Medulla oblongata (tissue), 1 donor: ENCODE results near the gene YKT6.
"Not testable (repeated sequence)": the region's sequence is repeated elsewhere in the genome, so short reads cannot be mapped to it uniquely, and the experiment has no call there.

Experiments used
- DNase-seq: peaks from one replicate; pipeline ENCODE4 v3.0.0-alpha.2; 2015; ENCODE audit errors: extremely low spot score

The YKT6 gene

DNA sequence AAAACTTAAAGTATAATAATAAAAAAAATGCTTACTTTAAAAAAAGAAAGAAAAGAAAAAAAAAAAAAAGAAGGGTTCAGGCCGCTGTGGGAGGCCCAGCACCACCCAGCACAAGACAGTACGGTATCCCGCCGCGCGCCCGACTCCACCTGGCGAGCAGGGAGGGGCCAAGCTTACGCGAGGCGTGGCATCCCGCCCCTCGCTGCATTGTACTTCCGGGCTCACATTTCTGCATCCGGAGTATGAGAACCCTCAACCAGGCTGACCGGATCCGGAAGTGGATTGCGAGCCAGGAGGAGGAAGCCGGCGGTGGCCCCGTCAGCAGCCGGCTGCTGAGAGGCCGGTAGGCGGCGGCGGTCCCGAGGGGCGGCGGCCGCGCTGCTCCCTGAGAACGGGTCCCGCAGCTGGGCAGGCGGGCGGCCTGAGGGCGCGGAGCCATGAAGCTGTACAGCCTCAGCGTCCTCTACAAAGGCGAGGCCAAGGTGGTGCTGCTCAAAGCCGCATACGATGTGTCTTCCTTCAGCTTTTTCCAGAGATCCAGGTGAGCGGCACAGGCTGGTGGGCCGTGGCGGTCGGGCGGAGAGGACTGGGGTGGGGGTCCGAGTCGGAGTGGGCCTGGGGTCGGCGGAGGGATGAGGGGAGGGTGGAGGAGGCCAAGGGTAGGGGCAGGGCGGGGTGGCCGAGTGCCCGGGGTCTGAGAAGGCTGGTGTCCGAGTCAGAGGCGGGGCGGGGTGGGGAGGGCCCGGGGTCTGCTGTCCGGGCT is at the start of gene YKT6:
TSS of gene YKT6 (plus strand) at position 280 of the 763 bp plus-strand sequence. CDS start at position 438, 158 bp downstream.
- DNase-seq: peak; percentile 97

DNA sequence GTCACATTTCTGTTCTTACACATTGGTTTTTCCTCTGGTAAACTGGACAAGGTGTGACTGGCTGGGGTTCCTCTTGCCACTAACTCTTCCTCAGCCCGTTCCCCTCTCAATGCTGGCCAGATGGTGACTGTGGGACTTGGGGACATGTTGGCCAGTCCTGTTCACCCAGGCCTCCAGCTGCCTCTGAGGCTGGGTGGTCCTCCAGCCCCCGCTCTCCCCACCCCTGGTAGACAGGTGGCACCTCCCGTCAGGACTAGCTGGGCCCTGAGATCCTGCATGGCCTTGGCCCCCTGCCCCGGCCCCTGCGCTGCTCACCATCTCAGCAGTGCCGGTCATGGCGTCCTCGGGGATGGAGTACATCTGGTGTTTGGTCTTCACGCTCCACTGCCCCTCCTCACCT is 48.8 kb upstream of the YKT6 start:
- DNase-seq: no peak

DNA sequence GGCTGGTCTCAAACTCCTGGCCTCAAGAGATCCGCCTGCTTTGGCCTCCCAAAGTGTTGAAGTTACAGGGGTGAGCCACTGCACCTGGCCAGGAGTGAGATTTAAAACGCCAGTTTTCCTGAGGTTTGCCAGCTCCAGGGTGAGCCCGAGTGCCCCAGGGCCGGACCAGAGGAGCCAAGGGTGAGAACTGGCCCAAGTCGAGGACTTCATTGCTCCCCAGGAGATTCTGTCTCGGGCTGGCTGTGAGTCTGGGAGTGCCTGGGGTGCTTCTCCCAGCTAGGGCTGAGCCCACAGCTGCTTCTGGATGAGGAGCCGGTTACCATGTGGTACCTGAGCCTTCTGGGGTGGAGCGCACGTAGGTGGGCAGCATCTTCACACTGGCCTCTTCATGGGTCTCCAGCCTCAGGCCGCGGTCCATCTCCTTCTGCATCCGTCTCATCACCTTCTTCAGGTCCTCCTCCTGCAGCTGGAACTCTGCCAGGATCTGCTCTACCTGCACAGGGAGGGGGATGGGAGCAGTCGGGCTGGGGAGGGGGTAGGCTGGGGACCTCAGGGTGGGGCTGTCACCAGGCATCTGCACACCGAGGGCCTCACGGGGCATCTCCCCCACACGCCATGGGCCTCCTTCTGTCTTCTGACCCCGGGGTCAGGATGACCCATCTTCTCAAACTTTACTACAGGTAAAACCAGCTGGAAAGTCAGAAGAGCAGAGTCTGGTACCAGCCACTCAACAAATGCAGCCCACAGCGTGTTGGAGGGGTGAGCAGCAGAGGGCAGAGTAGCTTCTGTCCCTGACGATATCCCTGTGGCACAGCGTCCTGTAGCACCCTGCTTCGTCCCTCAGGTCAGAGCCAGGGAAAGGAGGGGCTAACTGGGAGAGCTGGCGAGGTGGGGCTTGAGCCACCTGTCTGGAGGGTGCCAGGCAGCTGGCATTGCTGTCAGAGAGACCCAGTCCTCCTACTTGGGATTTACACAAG is 47.5 kb upstream of the YKT6 start:
- DNase-seq: no peak

DNA sequence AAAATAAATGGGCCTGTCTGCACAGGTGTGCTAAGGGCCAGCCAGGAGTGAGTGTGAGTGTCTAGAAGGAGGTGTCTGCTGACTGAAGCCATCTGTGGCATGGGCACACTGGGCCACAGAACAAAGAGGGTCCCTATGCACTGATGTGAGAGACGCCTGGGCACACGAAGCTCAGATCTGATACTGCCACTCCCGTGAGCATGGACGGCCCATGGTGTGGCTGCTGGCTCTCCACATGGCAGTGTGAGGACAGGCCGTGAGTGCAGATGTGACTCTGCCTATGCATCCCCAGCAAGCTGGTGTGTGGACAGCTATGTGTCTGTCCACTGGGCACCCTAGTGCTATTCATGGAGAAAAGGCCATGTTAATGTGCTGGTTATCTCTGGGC is 46.8 kb upstream of the YKT6 start:
- no peak for DNase-seq

DNA sequence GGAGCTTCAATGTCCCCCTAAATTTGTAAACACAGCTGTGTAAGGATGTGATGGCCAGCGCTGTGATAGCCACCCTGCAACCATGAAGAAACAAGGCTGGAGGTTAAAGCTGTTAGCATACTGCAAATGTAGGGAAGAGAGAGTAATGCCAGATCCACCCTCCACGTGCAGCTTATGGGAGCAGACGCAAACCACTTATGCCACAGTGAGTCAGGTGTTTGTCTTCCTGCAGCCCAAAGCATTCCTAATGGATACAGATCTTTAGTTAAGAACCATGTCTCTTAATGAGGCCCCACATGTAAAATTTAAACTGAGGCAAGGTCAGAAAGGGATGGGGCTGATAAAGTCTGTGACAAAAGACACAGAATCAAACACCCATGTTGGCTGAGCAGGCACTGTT is 46.1 kb upstream of the YKT6 start:
- DNase-seq: no peak

DNA sequence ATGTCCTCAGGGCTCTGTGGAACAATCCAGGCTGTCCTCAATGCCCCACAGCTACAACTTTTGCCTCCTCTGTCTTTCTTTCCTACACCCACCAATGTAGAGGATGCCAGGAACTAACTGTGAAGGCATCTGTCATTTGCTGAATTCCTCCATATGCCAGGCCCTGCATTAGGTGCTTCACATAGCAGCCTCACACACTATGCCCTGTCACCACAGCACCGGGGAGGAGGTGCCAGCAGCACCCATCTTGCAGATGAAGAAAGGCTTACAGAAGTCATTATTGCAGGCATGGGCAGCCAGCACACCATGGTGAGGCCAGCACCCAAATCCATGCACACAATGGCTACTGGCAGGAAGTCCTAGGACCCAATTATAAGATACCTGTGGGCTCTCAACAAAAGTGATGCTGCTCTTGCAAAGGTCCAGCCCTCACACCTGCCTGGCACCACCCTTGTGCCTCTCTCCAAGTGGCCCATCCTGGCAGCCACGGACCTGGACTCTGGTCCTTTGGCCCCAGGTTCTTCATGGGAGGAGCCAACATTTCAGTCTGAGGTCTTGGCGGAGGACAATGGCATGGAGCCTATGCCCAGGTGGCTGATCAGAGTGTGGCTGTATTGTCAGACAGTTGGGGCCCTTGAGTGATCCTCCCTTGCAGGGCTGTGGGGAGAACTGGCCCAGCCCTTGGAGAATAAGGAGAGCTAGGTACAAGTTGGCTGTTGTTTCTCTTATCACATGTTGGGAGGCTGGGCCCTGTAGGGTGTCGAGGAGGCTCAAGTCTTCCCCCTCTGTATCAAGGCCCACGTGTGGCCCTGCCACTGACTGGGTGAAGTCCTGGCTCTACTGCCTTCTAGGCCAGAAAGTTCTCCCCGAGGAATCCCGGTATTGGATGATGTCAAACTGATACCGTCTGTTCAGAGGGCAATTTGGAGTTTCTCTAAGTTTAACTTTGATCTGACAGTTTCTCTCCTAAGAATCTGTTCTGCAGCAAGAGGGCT is 45.3 kb upstream of the YKT6 start:
- no peak for DNase-seq

DNA sequence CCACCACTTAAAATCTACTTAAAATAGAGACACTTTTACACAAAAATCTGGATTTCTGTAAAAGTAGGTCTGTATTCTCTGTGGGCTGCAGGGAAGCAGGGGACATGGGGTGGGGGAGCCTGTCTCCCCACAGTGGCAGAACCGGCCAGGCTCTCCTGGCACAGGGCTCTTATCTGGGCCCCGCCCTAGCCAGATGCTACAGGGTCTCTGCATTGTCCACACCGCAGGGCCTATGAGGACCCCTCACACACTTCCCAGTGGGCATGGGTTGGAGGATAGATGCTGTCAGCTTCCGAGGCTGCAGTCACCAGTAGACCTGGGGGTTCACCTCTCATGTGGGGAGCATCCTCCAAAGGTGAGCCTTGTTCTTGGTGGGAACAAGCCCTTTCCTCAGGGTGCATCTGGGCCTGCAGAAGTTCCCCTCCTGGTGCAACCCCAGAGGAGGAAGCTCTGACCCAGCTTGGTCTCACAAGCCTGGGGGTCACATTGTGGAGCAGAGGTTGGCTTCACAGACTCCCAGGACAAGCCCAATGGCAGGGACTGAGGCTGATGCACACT is 44.2 kb upstream of the YKT6 start:
- DNase-seq: no peak

DNA sequence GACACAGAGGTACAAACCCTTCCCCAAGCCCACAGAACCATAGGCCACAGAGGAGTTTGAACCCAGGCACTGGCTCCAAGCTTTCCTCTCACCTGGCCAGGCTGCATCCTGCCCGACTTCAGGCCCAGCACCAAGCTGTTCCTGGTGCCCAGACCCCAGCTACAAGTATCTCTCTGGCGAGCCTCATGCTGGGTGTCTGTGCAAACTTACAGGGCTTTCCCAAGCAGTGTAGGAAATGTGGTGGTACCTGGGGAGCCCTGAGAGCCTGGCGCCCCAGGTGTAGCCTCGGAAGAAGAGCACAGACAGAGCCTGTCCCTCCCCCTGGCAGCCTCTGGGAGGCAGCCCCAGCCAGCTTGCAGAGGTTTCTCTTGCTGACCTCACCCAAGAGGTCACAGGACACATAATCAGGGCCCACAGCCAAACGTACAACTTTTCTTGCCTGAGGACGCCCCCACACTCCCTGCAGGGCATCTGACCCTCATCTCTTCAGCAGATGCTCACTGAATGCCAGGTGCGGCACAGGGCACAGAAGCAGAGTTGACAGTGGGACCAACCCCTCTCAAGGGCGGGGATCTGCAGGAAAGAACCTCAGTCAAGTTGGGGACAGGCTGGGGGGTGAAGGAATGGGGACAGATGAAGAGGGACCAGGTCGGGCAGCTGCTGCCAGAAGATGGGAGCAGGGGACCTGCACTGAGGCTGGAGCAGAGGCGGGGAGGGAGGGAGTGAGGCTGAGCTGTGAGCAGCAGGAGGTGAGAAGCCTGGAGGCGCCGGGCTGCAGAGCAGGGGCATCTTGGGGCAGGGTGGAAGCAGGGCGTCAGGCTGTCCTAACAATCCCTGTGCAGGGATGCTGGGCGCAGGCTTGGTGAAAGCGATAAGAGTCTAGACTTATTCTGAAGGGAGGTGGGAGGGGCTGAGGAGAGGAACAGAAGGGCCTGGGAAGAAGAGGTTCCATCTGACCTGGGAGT is 43.4 kb upstream of the YKT6 start:
- DNase-seq: no peak

DNA sequence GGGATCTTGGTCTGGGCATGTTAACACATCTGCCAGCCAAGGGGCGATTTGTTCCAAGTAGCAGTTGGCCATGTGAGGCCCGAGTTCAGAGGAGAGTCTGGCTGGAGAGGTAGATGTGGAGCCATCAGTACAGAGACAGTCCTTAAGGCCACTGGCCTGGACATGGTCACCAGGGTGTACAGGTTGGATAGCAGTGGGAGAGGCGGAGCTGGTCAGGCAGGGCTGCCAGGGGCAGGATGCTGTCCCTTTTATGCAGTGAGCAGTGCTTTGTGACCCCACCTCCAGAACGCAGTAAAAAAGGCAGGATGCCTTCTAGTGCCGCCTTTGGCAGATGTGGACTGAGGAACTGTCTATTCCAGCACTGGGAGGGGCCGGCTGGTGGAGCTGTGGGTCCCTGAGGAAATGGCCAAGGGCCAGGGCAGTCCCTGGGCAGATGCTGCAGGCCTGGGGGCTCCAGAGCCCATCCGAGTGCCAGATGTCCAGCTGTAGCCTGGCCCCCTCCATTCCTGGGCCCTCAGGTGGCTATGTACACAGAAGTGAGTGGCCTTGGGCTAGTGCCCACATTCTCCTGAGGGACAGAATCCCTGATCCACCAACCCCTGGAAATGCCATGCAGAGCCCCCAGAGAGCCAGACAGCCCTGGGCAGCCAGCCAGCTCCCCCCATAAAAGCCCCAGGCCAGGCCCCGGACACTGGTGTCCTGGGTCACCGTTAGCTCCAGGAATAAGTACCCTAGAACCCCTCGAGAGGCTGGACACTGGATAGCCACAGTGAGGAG is 42.5 kb upstream of the YKT6 start:
- DNase-seq: no peak

DNA sequence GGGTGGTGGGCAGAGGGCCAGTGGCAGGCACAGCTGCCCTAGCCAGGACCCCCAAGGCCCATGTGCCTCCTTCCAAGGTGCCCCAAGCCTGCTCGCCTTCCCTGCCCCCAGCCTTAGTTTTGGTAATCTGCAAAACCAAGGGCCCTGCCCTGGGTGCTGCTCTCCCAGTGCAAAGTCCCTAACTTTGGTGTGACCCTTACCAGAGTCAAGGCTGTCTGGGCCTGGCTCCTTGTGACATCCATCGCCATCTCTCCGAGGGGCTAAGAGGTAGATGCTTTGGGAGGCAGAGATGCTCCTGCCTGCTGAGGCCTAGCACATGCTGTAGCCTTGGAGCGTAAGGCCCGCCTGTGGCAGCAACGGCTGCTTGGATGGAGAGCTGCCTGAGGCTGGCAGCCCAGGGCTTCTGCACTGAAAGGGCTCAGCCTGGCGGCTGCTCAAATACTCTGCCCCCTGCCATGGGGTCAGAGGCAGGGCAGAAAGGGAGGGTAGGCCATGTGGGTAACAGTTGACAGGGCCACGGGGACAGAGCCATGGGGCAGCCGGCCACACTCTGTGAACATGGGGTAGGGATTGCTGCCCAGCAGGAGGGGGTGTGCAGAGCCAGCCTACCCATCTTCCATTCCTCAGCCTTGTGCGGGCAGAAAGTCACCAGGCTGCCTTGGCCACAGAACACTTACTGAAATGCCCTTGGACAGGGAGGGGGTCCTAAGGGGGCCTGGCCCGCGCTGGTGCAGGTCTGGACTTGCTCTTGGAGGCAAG is 41.7 kb upstream of the YKT6 start:
- peak; percentile 81 for DNase-seq

DNA sequence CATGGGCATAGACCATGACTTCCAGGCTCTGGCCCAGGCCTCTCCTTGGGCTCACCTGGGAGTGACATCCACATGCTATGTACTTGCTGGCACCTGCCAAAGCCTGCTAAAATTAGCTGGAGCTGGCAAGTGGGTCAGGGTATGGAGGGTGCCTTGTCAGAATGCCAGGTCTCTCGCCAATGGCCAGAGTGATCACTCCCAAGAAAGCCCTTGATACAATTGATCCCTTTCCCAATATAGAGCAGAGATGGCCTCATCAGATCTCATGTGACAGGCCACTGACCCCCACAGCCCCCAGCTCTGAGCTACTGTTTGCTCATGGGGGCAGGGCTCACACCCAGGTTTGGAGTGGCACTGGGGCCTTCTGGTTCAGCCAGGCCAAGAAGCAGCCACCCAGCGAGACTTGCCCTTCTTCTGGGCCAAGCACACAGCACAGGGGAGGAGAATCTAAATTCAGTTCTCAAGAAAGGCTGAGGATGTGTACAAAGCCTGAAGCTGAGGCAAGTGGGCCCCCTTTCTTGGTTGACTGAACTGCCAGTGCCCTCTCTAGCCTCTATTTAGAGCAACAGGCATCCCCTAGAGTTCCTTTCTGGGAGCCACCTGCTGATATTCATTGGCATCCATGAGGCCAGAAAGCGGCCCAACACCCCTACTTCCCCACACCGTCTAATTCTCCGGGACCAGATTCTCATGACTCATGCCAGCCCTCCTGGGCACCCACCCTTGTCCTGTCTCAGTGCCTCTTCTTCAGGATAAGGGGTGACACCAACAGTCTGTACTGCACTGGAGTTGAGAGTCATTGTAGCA is 40.8 kb upstream of the YKT6 start:
- DNase-seq: no peak

DNA sequence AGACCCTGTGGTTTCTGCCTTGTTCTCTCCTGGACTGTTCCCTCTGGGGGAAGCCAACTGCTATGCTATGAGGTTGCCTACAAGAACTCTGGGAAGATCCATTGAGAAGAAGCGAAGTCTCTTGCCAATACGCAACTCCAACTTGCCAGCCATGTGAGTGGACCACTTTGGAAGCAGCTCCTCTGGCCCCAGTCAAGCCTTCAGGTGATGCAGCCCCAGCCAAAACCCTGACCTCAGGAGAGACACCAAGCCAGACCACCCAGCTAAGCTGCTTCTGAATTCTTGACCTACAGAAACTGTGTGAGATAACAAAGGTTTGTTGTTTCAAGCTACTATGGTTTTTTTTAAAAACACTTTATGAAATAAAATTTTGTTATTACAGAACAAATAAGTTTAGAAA is 39.4 kb upstream of the YKT6 start:
- no peak for DNase-seq

DNA sequence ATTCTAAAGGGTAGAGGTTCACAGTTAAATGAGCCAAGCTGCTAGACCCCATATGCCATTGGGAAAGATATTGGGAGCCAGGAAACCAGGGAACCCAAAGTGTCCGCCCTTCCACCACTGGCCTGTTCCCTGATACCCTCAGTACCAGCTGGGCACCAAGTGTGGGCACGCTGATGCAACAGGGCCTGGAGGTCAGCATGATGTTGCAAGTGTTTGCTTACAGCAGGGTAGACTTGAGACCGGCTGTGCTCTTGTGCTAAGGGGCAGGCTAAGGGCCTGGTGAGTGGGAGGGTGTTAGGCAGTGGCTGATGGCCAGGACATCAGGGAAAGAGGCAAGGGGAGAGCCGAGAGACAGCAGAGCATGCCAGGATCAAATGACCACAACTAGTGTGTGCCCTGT is 38.6 kb upstream of the YKT6 start:
- DNase-seq: no peak

DNA sequence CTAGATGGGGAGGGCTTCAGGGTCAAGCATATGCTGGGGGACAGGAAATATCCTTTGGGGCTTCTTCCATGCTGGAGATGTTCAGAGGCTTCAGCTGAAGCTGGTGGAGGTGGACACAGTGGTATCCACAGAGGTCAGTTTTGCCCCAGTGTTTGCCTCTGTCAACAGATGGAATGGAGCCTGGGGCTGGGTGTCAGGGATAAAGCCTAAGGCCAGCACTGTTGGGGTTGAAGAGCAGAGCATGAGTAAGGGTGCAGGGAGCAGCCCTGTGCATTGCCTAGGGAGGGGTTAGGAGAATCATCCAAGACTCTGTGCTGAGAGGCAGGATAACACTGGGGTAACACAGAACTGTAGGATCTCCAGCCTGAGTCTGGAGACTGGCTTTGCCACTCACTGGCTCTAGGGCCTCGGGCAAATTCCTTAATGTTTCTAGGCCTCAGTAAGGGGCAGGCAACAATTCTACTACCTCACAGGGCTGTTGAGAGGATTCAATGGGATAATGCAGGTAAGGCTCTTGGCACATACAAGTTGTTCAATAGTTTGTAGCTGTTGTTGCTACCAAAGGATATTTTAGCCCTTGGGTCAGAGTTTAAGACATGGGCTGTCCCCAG is 37.9 kb upstream of the YKT6 start:
- DNase-seq: no peak

DNA sequence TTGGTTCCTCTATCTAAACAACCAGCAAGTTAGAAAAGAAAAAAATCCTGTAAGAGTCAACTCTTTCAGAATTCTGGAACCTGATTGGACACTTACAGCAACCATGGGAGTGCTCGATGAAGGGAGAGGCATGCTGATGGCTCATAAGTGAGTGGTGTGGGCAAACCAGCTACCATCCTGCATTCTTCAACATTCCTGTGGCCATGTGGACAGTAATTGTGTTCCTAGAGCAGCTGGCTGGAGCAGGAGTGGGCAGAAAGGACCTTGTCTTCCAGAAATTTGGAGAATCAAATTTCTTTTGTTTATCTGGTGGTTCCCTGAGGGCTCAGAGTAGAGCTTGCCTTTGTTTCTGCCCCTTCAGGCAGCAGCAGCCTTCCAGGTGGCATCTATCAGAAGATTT is 37.2 kb upstream of the YKT6 start:
- DNase-seq: no peak

DNA sequence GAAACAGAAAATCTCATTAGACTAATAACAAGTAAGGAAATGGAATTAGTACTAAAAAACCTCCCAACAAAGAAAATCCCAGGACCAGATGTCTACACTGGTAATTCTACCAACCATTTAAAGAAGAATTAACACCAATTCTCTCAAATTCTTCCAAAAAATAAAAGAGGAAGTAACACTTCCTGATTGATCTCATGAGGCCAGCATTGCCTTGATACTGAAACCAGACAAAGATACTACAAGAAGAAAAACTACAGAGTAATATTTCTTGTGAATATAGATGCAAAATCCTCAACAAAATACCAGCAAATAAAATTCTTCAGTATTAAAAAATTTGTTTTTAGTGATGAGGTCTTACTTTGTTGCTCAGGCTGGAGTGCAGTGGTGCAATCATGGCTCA is 32.9 kb upstream of the YKT6 start:
- DNase-seq: no peak

DNA sequence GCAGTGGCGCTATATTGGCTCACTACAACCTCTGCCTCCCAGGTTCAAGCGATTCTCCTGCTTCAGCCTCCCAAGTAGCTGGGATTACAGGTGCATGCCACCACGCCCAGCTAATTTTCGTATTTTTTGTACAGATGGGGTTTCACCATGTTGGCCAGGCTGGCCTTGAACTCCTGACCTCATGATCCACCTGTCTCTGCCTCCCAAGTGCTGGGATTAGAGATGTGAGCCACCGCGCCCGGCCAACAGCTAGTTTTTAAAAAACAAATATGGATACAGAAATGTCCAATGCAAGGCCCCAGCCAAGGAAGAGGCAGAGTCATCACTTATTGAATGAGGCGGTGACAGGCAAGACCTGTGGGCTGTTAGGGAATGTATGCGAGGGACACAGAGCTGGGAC is 28.9 kb upstream of the YKT6 start:
- DNase-seq: not testable (repeated sequence)
